ENCODE measurements around the gene BRSK2.

The BRSK2 gene

GRCh38 chr11:1453611-1454034 is 63.9 kb downstream of the BRSK2 start:
- no peak for DNase-seq (ENCODE audit: low spot score)

DNA sequence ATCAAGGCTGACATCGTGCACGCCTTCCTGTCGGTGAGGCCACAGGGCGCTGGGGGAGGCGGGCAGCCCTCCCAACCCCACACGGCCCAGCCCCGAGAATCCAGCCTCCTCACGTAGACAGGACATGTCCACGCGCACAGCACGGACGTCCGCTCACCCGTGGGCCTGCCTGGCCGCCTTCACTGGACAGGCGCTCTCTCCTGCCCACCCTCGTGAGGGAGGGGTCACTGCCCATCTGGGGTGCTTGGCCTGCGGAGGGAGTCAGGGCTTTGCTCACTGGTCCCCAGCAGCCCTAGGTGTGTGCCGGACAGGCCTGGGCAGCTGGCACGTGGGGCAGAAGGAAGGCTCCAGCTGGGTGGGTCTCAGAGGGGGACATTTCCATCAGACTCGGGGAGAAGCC is 64.8 kb downstream of the BRSK2 start:
- no peak for DNase-seq (ENCODE audit: low spot score)

- DNase-seq (ENCODE audit: low spot score), result no peak
Measured at GRCh38 chr11:1455032-1455762, 65.5 kb downstream of the BRSK2 start.

DNA sequence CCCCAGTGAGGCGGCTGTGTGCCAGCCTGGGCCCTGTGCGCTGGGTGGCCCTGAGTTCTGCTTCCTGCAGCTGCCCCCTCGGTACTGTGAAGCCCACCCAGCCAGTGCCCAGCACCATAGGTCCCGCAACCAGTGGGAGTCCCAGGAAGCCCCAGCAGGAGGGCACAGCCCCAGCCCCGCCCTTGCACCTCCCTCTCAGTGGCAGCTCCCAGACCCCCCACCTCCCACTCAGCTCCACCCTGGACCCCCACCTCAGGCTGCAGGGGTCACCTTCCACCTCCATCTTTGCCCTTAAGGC is 66.0 kb downstream of the BRSK2 start:
- no peak for DNase-seq (ENCODE audit: low spot score)

- no peak for DNase-seq (ENCODE audit: low spot score)
Measured at GRCh38 chr11:1456176-1456575, 66.4 kb downstream of the BRSK2 start.

DNA sequence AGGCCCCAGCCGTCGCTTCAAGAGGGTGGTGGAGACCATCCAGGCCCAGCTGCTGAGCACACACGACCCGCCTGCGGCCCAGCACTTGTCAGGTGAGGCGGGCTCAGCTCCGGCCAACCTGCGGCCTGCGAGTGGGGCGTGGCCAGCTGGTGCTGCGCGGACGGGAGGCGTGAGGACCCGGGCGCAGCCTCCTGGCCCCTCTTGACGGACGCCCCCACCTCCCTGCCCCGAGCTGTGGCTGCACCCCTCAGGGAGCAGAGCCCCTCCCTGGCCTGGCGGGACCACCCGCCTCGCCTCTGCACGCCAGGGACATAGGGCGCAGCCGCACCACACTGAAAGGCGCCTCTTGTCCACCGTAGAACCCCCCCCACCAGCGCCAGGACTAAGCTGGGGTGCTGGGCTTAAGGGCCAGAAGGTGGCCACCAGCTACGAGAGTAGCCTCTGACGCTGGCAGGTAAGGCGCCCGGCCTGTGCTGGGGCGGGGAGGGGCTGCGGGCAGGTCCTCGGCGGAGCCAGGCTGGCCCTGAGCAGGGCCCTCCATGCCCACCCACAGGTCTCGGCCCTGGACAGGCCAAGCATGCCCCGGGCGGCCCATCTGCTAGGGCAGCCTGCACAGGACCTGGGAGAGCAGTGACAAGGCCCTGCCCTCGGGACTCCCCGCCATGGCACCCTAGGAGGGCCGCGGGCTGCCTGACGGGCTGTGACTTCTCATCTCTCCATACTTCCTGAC is 67.0 kb downstream of the BRSK2 start:
- DNase-seq (ENCODE audit: low spot score), result no peak

- DNase-seq (ENCODE audit: low spot score), result no peak
Measured at GRCh38 chr11:1457326-1457680, 67.6 kb downstream of the BRSK2 start.

DNA sequence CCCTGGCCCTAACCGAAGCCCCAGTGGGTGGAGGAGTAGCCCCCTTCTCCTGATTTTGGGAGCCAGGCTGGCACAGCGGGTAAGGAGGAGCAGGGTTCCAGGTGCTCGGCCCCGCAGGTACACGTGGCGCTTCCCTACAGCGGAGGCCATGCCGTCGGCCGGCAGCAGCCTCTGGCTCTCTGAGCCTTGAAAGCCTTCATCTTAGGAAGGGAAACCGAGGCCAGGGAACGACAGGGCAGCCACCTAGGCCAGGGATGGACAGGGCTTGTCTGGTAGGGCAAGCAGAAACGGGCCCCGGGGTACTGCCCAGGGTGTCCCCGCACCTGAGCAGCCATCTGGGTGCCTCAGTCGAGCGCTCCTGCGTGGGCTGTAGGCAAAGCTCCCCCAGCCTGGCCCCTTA is 68.1 kb downstream of the BRSK2 start:
- DNase-seq (ENCODE audit: low spot score), result no peak

DNA sequence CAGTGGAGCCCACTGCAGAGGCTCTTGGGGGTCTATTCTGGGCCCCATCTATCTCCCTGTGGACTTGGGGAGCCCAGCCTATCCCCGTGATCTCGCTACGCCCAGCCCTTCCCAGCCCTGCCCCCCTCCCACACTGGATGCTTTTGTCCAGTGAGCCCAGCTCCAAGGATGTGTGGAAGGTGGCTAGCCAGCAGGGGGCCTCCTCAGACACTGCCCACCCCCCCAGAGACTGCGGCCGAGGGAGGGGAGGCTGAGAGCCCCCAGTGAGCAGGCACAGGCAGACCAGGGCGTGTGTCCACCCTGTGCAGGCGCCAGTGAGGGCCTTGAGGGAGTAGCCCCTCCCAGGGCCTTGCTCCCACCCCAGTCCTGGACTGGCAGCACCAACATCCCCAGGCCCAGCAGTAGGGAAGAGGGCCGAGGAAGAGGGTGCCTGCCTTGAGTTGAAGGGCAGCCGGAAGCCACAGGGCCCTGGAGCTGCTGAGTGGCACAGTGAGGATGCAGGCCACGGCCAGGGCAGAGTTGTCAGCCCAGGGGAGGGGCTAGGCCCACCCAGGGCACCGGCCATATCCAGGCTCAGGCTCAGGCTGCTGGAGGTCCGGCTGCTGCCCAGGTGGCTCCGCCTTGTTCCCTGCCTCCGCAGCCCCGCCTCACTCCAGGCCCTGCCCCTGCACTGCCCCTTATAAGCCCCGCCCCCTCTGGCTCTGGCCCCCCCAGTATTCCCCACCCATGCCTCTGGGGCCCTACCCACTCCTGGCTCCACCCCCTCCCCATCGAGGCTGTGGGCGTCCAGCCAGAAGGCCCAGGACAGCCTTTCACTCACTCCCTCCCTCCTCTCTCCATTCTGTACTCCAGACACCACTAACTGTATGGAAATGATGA is 68.8 kb downstream of the BRSK2 start:
- no peak for DNase-seq (ENCODE audit: low spot score)

GRCh38 chr11:1459219-1459575 is 69.5 kb downstream of the BRSK2 start:
- no peak for DNase-seq (ENCODE audit: low spot score)

DNA sequence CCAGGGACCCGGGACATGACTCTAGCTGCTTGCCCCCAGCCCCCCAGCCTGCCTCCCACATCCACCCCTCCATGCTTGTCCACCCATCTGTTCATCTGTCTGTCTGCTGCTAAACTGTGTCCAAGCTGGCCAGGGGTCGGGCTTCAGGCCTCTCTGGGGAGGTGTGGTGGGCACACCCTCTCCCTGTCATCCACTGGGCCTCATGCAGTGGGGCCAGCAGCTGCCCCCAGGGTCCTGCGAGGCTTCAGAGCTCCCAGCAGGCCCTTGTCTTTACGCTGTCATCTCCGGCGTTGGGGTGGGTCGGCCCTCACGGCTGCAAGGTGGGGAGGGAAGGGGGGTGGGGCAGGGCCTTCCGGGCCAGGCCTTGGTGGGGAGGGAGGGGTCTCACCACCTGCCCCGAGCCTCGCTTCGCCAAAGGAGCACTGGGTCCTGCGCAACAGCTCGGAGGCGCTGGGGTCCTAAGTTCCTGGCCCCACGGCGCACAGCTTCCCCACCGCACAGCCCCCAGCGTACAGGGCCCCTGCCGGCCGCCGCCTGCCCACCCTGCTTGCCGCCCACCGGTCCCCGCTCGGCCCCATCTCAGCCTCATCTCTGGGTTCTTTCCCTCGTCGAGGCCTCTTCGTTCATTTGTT is 70.1 kb downstream of the BRSK2 start:
- DNase-seq (ENCODE audit: low spot score), result no peak

- DNase-seq (ENCODE audit: low spot score), result no peak
Measured at GRCh38 chr11:1460396-1460985, 70.8 kb downstream of the BRSK2 start.

- no peak for DNase-seq (ENCODE audit: low spot score)
Measured at GRCh38 chr11:1460986-1461825, 71.5 kb downstream of the BRSK2 start.

- DNase-seq (ENCODE audit: low spot score), result no peak
Measured at GRCh38 chr11:1461826-1462697, 72.3 kb downstream of the BRSK2 start.

DNA sequence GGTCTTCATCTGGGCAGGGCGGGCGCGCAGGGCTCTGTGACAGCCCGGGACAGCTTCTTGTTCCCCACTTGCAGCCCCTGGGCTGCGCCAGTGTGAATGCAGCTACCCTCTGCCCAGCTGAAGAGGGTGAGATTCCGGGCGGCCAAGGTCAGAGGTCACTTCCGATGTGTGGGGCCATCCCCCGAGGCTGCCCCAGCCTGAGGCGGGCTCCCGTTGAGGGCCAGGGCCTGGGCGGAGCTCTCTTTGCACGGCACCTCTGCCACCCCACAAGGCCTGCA is 72.9 kb downstream of the BRSK2 start:
- DNase-seq (ENCODE audit: low spot score), result no peak

GRCh38 chr11:1463056-1463455 is 73.3 kb downstream of the BRSK2 start:
- DNase-seq (ENCODE audit: low spot score), result no peak

DNA sequence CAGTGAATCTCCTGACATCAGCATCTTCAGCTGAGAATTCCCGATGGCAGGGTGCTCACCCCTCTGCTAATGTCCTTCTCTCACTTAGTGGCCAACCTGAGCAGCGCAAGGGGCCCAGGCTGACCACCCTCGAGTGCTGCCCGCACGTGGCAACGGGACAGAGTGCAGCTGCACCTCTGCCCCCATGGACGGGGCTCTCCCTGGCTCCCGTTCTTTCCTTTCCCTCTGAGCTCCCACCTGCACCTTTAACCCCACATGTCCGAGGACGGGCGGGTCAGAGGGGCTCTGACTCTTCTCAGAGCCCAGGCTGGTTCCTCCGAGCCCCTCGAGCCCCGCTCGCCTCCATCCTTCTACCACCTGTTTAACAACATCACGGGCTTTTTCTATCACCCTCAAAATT is 77.0 kb downstream of the BRSK2 start:
- no peak for DNase-seq (ENCODE audit: low spot score)

DNA sequence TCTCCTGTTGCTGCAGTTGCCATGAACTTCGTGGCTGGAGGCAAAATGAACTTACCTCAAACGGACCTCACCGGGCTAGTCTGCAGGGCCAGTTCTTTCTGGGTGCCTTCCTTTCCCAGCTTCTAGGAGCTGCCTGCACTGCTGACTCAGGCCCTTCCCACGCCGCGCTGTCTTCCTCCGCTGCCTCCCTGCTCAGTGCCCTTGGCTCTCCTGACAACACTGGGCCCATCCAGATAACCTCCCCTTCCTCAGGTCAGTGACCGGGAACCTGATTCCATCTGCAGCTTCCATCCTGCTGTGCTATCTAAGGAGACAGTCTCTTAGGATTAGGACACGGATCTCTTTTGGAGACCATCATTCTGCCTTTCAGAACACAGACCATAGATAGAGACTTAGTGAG is 77.5 kb downstream of the BRSK2 start:
- no peak for DNase-seq (ENCODE audit: low spot score)

GRCh38 chr11:1468002-1468401 is 78.3 kb downstream of the BRSK2 start:
- no peak for DNase-seq (ENCODE audit: low spot score)

GRCh38 chr11:1468473-1469066 is 78.8 kb downstream of the BRSK2 start:
- no peak for DNase-seq (ENCODE audit: low spot score)

Data from LoVo (cell line).